ENCODE results near the gene SPINK4. TPM values are rescaled to one million over a fixed set of nuclear protein-coding genes. Genes with fewer than 3 reads are reported as not detected.

Gene SPINK4
- total and polyA plus RNA-seq, 10 donors, result 0.67 TPM; not detected in 9

DNA sequence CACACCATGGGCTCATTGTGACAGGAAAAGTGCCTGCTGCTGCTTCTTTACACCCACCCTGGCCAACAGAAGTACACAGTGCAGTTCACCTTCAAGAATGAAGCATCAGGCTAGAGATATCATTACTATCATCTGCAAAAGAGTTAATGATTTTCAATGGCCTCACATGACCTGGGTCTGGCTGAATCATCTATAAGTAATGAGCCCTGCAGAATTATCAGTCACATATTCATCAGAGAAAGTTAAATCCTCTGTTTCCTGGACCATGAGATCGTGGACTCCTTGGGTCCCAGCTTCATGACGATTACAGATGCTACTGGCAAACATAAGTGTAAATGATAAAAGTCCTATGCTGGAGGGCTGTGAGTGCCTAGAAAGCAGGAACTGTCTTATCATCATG, 16.3 kb downstream of the SPINK4 start:
- Histone ChIP-seq H3K36me3 (peaks cover 14 to 100% (median 93%) of the 10 kb centered on the region in 6 donors), H3K27me3 (replicated peaks in 1 of 7) (no peaks in the 10 kb centered on the region), H3K4me1 (peaks cover 0 to 7% (median 0%) of the 10 kb centered on the region in 6 donors), H3K27ac (no peak overlapping the region), H3K4me3 (no peak overlapping the region), H3K9me3 (no peaks in the 10 kb centered on the region)
- WGBS, 5 donors, result 74 to 96% (median 94%) methylated on average over 2 of the region's 2 CpGs
- no peak for DNase-seq
- TF ChIP-seq POLR2A (IDR thresholded peaks at IDR 0.05) (no peak), CTCF (IDR thresholded peaks at IDR 0.05 in 8 of 11, conservative IDR thresholded peaks at IDR 0.05 in 3 of 11) (no peak), POLR2AphosphoS5 (IDR thresholded peaks at IDR 0.05) (no peak)
- intact Hi-C loops (cut with DNase I; ENCODE audit: low total_unique reads), result no loop called here

GRCh38 chr9:33257276-33257675, 17.3 kb downstream of the SPINK4 start:
- intact Hi-C loops (cut with DNase I; ENCODE audit: low total_unique reads), result no loop called here
- peaks cover 0 to 13% (median 3%) of the 10 kb centered on the region in 6 donors for H3K4me1 ChIP-seq
- no peak overlapping the region for H3K4me3 ChIP-seq
- 87 to 99% (median 92%) methylated on average over 4 of the region's 4 CpGs for WGBS, 5 donors
- no peaks in the 10 kb centered on the region for H3K9me3 ChIP-seq
- H3K27me3 ChIP-seq (replicated peaks in 1 of 7), result no peaks in the 10 kb centered on the region
- H3K27ac ChIP-seq, result no peak overlapping the region
- DNase-seq, result no peak
- peaks cover 14 to 100% (median 95%) of the 10 kb centered on the region in 6 donors for H3K36me3 ChIP-seq
- no peak for TF ChIP-seq POLR2AphosphoS5 (IDR thresholded peaks at IDR 0.05)

DNA sequence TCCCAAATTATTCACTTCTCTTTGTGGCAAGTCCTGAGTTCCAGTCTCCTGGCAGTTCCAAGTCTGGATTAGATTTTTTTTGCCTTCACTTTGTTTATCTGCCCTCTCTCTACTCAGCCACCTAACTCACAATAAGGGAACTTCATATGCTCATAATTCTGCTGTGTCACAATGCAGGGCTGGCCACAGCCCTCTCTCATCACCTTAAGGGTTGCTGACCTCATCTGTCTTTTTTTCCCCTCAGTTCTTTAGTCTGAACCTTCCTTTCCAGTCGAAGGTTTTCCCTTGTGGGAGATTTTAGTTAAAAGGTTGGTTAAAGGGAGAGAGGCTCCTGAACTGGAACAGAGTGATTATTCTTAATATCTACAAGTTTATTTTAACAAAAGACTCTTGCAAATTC, 20.4 kb downstream of the SPINK4 start:
- Histone ChIP-seq H3K4me3 (no peak overlapping the region), H3K27ac (no peak overlapping the region), H3K4me1 (peaks cover 9 to 29% (median 20%) of the 10 kb centered on the region in 6 donors), H3K36me3 (peaks cover 14 to 73% (median 66%) of the 10 kb centered on the region in 6 donors), H3K9me3 (no peaks in the 10 kb centered on the region), H3K27me3 (replicated peaks in 1 of 7) (no peaks in the 10 kb centered on the region)
- intact Hi-C loops (cut with DNase I; ENCODE audit: low total_unique reads), result no loop called here
- no peak for TF ChIP-seq POLR2AphosphoS5 (IDR thresholded peaks at IDR 0.05)
- TF ChIP-seq POLR2A (IDR thresholded peaks at IDR 0.05), result no peak
- DNase-seq, result no peak
- WGBS, 5 donors, result 67 to 87% (median 77%) methylated on average over 1 of the region's 1 CpG

- WGBS, 5 donors, result 5 to 7% (median 6%) methylated on average over 18 to 25 of the region's 25 CpGs
- Histone ChIP-seq H3K9me3 (no peaks in the 10 kb centered on the region), H3K4me1 (peaks cover 16 to 59% (median 44%) of the 10 kb centered on the region in 6 donors), H3K4me3 (peak overlapping the region; percentile 69 to 97 (median 88)), H3K36me3 (peaks cover 5 to 68% (median 48%) of the 10 kb centered on the region in 6 donors), H3K27me3 (replicated peaks in 1 of 7) (no peaks in the 10 kb centered on the region), H3K27ac (peak overlapping the region; percentile 75 to 99 (median 96))
- intact Hi-C loops (cut with DNase I; ENCODE audit: low total_unique reads), result no loop called here
- TF ChIP-seq POLR2A (IDR thresholded peaks at IDR 0.05), result no peak
- TF ChIP-seq CTCF (IDR thresholded peaks at IDR 0.05 in 8 of 11, conservative IDR thresholded peaks at IDR 0.05 in 3 of 11), result no peak
- TF ChIP-seq POLR2AphosphoS5 (IDR thresholded peaks at IDR 0.05), result no peak
- DNase-seq, result peak; percentile 78
These were observed 23.4 kb downstream of the SPINK4 start for GRCh38 chr9:33263131-33264002.

GRCh38 chr9:33264003-33264472, 24.1 kb downstream of the SPINK4 start:
- Histone ChIP-seq H3K27me3 (replicated peaks in 1 of 7) (no peaks in the 10 kb centered on the region), H3K36me3 (peaks cover 2 to 68% (median 47%) of the 10 kb centered on the region in 6 donors), H3K4me1 (peaks cover 16 to 63% (median 44%) of the 10 kb centered on the region in 6 donors), H3K4me3 (peak overlapping the region; percentile 69 to 97 (median 88)), H3K27ac (peak overlapping the region; percentile 75 to 99 (median 96)), H3K9me3 (no peaks in the 10 kb centered on the region)
- TF ChIP-seq CTCF (IDR thresholded peaks at IDR 0.05 in 8 of 11, conservative IDR thresholded peaks at IDR 0.05 in 3 of 11), result no peak
- DNase-seq, result peak; percentile 94
- 0% methylated on average over 19 to 37 of the region's 37 CpGs for WGBS, 5 donors
- intact Hi-C loops (cut with DNase I; ENCODE audit: low total_unique reads), result no loop called here
